Measurements from ENCODE around the gene ETFBKMT. TPM values are rescaled to one million over a fixed set of nuclear protein-coding genes. Genes with fewer than 3 reads are reported as not detected.

The ETFBKMT gene
- total and polyA plus RNA-seq, 2 donors (not counting 1 experiment from before 2014, with no cell fraction given), result 2.8 to 6.1 TPM

- Histone ChIP-seq H2AFZ (ENCODE audit: low read length) (no peak overlapping the region), H3K79me2 (ENCODE audit: control insufficient read depth, insufficient read depth, low read length) (no peaks in the 10 kb centered on the region), H3K27me3 (ENCODE audit: control insufficient read depth, insufficient read depth, low read length) (no peaks in the 10 kb centered on the region), H3K4me2 (ENCODE audit: extremely low read depth, insufficient read depth, low read length) (no peak overlapping the region), H3K4me3 (replicated peaks in 1 of 4; ENCODE audit: control extremely low read depth in 1 of 4, insufficient read depth in 1 of 4, low read depth in 3 of 4, low read length in 4 of 4) (no peak overlapping the region), H3K9me3 (ENCODE audit: control insufficient read depth, insufficient read depth, low read depth, low read length) (no peaks in the 10 kb centered on the region), H4K20me1 (ENCODE audit: control insufficient read depth, extremely low read depth, insufficient read depth, low read length) (no peaks in the 10 kb centered on the region), H3K36me3 (ENCODE audit: control insufficient read depth, insufficient read depth, low read length) (no peaks in the 10 kb centered on the region), H3K9ac (ENCODE audit: insufficient read depth, low read length) (no peak overlapping the region), H3K27ac (ENCODE audit: insufficient read depth, low read length) (no peak overlapping the region), H3K4me1 (ENCODE audit: control insufficient read depth, extremely low read depth, insufficient read depth, low read length) (no peaks in the 10 kb centered on the region)
- TF ChIP-seq CTCF (conservative IDR thresholded peaks at IDR 0.05 in 1 of 2, IDR thresholded peaks at IDR 0.05 in 1 of 2; ENCODE audit: low read depth in 1 of 2, low read length in 2 of 2) (no peak), EZH2 (IDR thresholded peaks at IDR 0.05; ENCODE audit: low read length, missing control alignments) (no peak)
- DNase-seq (ENCODE audit: low read depth in 2 of 2), result no peak
Observed at GRCh38 chr12:31672521-31672920, 13.0 kb downstream of the ETFBKMT start.

- Histone ChIP-seq H3K9ac (ENCODE audit: insufficient read depth, low read length) (no peak overlapping the region), H3K27me3 (ENCODE audit: control insufficient read depth, insufficient read depth, low read length) (no peaks in the 10 kb centered on the region), H3K36me3 (ENCODE audit: control insufficient read depth, insufficient read depth, low read length) (no peaks in the 10 kb centered on the region), H3K9me3 (ENCODE audit: control insufficient read depth, insufficient read depth, low read depth, low read length) (no peaks in the 10 kb centered on the region), H2AFZ (ENCODE audit: low read length) (no peak overlapping the region), H4K20me1 (ENCODE audit: control insufficient read depth, extremely low read depth, insufficient read depth, low read length) (no peaks in the 10 kb centered on the region), H3K4me2 (ENCODE audit: extremely low read depth, insufficient read depth, low read length) (no peak overlapping the region), H3K4me3 (replicated peaks in 1 of 4; ENCODE audit: control extremely low read depth in 1 of 4, insufficient read depth in 1 of 4, low read depth in 3 of 4, low read length in 4 of 4) (no peak overlapping the region), H3K79me2 (ENCODE audit: control insufficient read depth, insufficient read depth, low read length) (no peaks in the 10 kb centered on the region), H3K27ac (ENCODE audit: insufficient read depth, low read length) (no peak overlapping the region), H3K4me1 (ENCODE audit: control insufficient read depth, extremely low read depth, insufficient read depth, low read length) (no peaks in the 10 kb centered on the region)
- no peak for TF ChIP-seq EZH2 (IDR thresholded peaks at IDR 0.05; ENCODE audit: low read length, missing control alignments)
- peak; percentile 69 to 79 for TF ChIP-seq CTCF (conservative IDR thresholded peaks at IDR 0.05 in 1 of 2, IDR thresholded peaks at IDR 0.05 in 1 of 2; ENCODE audit: low read depth in 1 of 2, low read length in 2 of 2)
- peak; percentile 74 to 87 for DNase-seq (ENCODE audit: low read depth in 2 of 2)
Observed at GRCh38 chr12:31682136-31682962, 22.9 kb downstream of the ETFBKMT start.

- Histone ChIP-seq H3K4me3 (replicated peaks in 1 of 4; ENCODE audit: control extremely low read depth in 1 of 4, insufficient read depth in 1 of 4, low read depth in 3 of 4, low read length in 4 of 4) (no peak overlapping the region), H3K36me3 (ENCODE audit: control insufficient read depth, insufficient read depth, low read length) (no peaks in the 10 kb centered on the region), H4K20me1 (ENCODE audit: control insufficient read depth, extremely low read depth, insufficient read depth, low read length) (no peaks in the 10 kb centered on the region), H3K79me2 (ENCODE audit: control insufficient read depth, insufficient read depth, low read length) (no peaks in the 10 kb centered on the region), H3K27me3 (ENCODE audit: control insufficient read depth, insufficient read depth, low read length) (no peaks in the 10 kb centered on the region), H3K9me3 (ENCODE audit: control insufficient read depth, insufficient read depth, low read depth, low read length) (no peaks in the 10 kb centered on the region), H2AFZ (ENCODE audit: low read length) (no peak overlapping the region), H3K4me1 (ENCODE audit: control insufficient read depth, extremely low read depth, insufficient read depth, low read length) (no peaks in the 10 kb centered on the region), H3K27ac (ENCODE audit: insufficient read depth, low read length) (no peak overlapping the region), H3K9ac (ENCODE audit: insufficient read depth, low read length) (no peak overlapping the region), H3K4me2 (ENCODE audit: extremely low read depth, insufficient read depth, low read length) (no peak overlapping the region)
- DNase-seq (ENCODE audit: low read depth in 2 of 2), result peak in 1 of 2 donors; percentile 87
- TF ChIP-seq EZH2 (IDR thresholded peaks at IDR 0.05; ENCODE audit: low read length, missing control alignments) (no peak), CTCF (conservative IDR thresholded peaks at IDR 0.05 in 1 of 2, IDR thresholded peaks at IDR 0.05 in 1 of 2; ENCODE audit: low read depth in 1 of 2, low read length in 2 of 2) (no peak)
Observed at GRCh38 chr12:31685801-31686200, 26.3 kb downstream of the ETFBKMT start.

All from fibroblast of lung (primary cell).